Breast epithelium (tissue), 3 donors: Measurements from ENCODE around the gene PPP2R5D.
"Not testable (repeated sequence)": the region's sequence is repeated elsewhere in the genome, so short reads cannot be mapped to it uniquely, and the experiment has no call there.

Source experiments
- CTCF ChIP-seq, 3 donors: fragments of 450-650 bp; IDR thresholded peaks; one replicate each; pipeline ENCODE4 v1.5.1; 2016 to 2017; ENCODE audit warnings: antibody characterized with exemption in 3 of 3, mild to moderate bottlenecking in 3 of 3, moderate library complexity in 3 of 3
- POLR2A ChIP-seq: fragments of 450-650 bp; IDR thresholded peaks from one replicate; pipeline ENCODE4 v1.6.1; 2016; ENCODE audit warnings: antibody characterized with exemption, mild to moderate bottlenecking, moderate library complexity
- POLR2AphosphoS5 ChIP-seq, 3 donors: sonication (generic); formaldehyde crosslinking; IDR thresholded peaks; one replicate each; pipeline ENCODE4 v1.6.1; 2017; ENCODE audit warnings: antibody characterized with exemption in 3 of 3

GRCh38 chr6:42941356-42941755 is 43.0 kb upstream of the PPP2R5D start:
- not testable (repeated sequence) for TF ChIP-seq CTCF (IDR thresholded peaks at IDR 0.05); POLR2AphosphoS5 (IDR thresholded peaks at IDR 0.05); POLR2A
